NK-92 treated with Interleukin-12 subunit alpha and Interleukin-12 subunit beta, amount 100 ng/mL, for 24 hours (cell line): ENCODE data around the gene ZFAND3.

ENCODE experiments used
- DNase-seq: peaks from one replicate; lab custom pipeline; 2025; lab: John Stamatoyannopoulos, UW

ZFAND3 gene

DNA sequence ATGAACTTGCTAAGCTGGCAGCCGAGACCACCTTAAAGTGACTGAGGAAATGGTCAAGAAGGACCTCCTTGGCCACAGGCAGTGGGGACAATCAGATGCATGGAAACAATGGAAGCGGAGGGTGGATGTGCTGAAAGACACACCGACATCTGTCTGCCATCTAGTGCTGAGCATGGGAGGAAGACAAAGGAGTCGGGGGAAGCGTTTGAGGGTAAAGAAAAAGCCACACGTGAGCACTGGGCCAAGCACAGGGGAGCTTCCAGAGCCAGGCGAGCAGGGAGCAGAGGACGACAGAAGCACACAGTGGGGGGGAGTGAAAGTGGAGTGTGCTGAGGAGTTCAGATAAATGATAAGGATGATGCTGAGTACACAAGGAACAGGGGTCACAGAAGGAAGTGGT is 367.8 kb downstream of the ZFAND3 start:
- DNase-seq, result no peak

DNA sequence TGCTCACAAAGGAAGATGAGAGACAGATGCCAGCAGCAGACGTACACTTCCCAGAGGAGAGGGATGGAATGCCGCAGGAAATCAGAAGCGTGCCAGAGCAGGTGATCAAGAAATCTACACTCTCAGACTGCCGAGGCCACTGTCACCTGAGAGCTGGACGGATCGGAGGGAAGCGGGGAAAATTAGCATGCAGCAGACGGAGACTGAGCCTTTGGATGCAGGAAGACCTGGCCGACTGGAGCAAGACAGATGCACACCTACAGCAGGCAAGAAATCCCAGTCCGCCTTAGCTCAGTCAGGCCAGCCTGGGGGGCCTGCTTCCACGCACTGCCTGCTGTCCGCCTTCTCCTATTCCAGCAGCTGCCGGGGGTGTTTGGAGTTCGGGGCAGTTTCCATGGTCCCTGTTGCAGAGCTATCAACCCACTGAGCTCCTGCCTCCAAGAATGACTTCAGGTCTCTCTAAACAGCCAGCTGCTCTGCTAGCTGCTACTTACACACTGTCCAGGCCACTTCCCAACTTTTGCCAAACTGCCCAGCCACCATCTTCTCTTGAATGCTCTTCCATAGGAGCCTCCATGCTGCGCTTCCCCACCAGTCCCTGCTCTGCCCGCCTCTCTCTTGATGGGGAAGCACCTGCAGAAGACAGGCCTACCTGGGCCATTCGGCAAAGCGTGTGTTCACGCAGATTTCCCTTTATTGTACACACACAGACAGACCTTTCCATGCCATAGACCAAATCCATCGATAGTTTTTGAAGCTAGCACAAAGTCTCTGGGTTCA is 368.5 kb downstream of the ZFAND3 start:
- DNase-seq, result no peak

DNA sequence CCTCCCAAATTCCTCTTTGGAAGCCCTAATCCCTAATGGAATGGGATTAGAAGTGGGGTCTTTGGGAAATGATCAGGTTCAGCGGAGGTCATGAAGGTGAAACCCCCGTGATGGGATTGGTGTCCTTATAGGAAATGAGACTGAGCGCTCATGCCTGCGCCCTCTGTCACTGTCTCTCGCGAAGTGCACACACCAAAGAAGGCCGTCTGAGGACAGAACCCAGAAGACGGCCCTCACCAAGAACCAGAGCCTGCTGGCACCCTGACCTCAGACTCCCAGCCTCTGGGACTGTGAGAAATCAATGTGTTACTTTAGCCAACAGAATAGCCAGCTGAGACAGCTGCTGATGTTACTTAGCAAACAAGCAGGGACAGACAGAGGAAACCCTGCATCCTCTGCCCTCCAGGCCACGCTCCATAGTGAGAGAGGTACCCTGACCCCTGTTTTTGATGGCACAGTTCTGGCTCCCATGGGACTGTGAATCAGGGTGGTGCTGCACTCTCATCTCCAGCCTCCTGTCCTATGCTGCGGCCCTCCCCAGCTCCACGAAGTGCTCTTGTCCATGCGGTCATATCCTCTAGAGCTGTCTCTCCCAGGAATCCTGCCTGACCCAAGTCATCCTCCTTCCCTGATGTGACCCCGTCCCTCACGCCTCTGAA is 369.3 kb downstream of the ZFAND3 start:
- no peak for DNase-seq

DNA sequence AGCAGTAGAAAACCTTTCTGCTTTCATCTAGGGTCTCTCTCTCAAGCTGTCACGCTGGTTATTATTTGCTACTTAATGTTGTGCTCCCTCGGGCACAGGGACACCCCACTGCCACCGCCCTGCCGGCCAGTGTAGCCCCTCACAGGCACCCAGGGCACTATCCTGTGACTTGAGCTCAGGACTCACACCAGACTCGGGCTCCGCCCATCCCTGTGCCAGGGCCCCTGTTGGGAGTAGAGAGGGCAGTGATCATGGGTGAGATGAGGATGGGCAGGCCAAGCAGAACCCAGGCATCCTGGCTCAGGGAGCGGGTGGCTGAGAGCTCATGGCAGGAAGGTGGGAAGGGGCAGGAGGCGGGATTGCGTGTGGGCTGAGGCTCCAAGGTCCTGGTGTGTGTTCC is 371.9 kb downstream of the ZFAND3 start:
- DNase-seq, result no peak

DNA sequence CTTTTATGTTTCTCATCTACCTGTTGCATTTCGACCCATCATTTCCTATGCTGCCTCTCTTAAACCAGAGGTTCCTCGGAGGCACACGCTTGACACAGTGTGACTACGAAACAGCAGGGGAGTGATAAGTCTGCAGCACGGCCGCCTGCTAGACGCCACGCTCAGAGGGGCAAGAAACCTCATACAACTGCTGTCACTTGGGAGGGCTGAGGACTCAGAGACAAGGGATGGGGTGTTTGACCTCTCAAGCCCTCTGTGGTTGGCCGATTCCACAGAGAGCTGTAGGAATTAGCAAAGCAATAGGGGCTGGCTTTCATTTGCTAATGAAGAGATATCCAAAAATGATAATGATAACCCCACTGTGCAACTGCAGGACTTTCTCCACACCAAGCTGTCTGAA is 372.5 kb downstream of the ZFAND3 start:
- no peak for DNase-seq

DNA sequence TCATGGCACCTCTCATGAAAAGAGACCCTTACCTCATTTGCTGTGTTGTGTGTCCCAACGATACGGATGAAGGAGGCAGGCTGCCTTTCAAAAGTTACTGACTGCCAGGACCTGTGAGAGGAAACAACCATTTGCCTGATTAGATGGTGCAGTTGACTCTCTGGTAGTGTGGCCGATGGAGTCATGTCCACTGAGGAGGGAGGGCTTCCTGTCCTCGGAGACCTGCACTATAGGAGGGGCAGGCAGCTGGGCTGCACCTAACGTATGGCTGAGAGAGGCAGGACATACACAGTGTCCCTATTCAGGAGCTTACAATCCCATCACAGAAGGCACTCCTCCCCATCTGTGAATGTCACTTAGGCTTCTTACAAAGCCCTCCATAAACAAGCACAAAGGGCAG is 373.0 kb downstream of the ZFAND3 start:
- DNase-seq, result no peak

DNA sequence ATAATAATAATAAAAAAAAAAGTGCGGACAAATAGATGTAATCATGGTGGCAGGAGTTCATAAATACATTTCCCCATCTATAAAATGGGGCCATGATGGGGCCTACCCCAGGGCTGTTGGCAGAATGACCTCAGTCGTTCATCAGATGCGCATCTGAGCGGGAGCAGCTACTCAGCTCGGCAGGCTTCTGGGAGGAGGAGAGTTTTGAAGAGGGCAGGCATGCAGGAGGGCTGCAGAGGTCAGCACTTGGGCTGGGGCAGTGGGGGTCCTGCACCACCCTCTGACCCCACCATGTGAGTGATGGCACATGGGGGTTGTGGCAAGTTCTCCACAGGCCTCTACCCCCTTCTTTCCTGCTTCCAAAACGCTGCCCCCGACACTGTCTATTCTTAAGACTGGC is 373.5 kb downstream of the ZFAND3 start:
- no peak for DNase-seq

DNA sequence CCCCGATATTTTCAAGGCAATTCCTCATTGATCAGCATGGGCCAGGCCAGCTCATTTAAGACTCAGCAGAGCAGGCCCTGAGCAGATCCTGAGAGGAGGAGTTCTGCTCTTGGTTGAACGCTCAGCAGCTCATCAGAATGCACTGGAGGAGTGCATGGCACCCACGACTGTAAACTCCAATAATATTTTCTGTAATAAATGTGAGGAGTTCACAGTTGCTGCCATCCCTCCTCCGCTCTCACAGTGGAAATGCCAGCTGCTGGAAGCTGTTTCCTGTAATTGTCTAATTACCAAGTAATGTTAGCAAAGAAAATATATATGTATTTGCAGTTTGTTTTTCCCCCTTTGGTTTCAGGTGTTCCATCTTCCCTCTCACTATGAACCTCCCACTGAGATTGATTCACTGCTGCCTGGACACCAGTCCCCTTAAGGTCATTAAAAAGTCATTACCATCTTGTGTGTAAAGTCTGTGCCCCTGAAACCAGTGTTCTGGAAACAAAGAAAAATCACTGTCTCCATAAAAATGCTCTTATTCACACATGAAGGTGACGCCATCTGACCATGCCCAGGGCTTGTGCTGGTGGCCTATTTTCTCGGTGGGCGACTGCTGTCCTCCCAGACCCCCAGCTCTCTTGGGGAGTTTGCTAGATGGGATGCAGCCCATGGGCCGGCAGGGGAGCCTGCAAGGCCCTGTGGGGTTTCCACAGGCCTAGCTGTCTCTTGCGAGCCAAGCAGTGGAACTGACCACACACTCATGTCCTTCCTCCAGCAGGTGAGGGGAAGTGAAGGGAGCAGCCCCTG is 374.2 kb downstream of the ZFAND3 start:
- no peak for DNase-seq

DNA sequence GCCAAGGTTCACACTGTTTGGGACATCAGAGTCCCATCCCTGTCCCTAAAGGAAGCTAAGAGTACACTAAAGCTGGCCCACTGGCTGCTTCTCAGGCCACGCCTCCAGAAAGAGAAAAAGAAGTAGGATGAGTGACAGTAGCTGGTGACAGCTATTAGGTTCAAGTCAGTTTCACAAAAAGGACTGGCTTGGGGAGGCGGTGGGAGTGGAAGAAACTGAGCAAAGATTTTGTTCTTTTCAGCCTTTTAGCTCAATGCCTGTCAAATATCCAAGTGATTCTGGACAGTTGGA is 374.7 kb downstream of the ZFAND3 start:
- DNase-seq, result no peak

DNA sequence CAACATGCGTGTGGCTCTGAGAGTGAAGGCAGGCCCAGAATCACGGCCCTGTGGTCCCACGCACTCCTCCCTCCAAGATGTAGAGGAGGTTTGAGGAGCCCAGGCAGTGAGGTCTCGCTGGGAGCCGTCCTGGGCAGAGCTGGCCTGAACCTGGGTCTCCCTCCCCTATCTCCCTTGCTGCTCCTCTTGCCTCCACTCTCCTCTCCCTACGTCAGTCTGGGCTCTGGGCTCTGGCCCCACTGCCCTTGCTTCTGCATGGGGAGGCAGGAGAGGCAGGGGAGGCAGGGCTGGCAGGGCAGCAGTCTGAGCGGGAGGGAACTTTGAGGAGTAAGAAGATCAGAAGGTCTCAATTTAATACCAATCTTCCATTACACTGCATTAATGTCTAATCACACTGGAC is 375.1 kb downstream of the ZFAND3 start:
- DNase-seq, result no peak

DNA sequence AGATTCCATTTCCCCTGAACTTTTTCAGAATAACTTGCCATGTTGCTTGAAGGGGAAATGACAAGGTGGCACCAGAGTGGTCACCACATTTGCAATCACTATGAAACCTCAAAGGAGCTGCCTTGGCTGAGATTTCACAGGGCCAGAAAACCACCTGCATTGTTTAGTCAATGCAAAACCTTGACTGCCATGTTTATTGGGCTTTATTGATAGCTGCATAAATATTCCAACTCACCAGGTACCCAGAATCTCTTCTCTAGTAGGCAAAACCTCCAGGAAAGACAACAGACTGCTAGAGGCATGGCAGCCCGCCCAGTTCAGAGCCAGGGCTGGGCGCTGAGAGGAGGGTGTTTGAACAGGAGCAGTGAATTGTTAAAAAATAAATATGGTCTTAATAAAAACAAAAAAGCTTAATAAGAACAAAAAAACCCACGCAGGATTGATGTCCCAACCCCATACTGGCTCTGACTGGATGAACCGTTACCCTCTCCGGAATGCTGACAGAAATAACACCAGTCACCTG is 375.6 kb downstream of the ZFAND3 start:
- DNase-seq, result no peak

DNA sequence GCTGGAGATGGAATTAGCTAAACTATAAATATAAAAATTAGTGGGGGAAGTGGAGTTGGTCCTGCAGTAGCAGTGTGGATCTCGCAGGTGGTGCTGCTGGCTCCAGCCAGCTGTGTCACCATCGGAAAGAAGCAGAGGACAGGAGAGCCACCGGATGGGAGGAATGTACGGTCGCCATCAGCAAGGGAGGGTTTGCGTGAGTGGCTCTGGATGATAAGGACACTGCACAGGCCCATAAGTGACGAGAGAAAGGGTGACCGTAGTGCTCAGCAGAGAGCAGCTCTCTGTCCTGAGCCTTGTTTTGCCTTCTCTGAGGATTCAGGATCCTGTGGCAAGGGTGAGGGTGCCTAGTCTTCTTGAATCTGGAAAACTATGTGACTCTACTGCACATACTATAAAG is 378.7 kb downstream of the ZFAND3 start:
- no peak for DNase-seq
